ENCODE data around the gene MARCHF4. TPM values are rescaled to one million over a fixed set of nuclear protein-coding genes. Genes with fewer than 3 reads are reported as not detected.

MARCHF4 gene
- total RNA-seq, 1 experiment from 2014 or later, result not detected

DNA sequence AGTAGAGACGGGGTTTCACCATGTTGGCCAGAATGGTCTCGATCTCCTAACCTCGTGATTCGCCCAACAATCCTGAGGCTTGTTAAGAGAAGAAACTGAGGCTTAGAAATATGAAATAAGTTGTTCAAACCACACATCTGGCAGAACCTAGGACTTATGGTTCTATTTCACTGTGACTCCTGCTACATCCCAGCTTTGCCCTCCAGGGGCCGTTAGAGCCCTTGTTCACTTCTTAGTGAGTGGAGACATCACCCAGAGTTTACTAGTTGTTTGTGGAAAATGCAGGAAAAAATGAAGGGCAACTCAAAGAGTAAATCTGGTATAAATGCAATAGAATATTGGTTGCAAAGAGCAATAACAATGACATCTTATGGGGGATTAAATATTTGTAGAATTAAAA lies 43.9 kb downstream of the MARCHF4 start:
- no peaks in the 10 kb centered on the region for H3K79me2 ChIP-seq (ENCODE audit: insufficient read depth, low read length)
- BruUV-seq (replicated peaks), result no TSS peak
- H3K4me3 ChIP-seq (replicated peaks in 1 of 2; ENCODE audit: low read depth in 1 of 2, low read length in 2 of 2), result no peak overlapping the region
- H4K20me1 ChIP-seq (ENCODE audit: insufficient read depth), result no peaks in the 10 kb centered on the region
- peak; percentile 68 for ATAC-seq
- no peaks in the 10 kb centered on the region for H3K9me2 ChIP-seq (ENCODE audit: insufficient read depth)
- no peak overlapping the region for H3K27ac ChIP-seq (ENCODE audit: low read depth, low read length)
- no peak overlapping the region for H2AFZ ChIP-seq (ENCODE audit: low read depth, low read length, poor library complexity, severe bottlenecking)
- no peaks in the 10 kb centered on the region for H3K9me3 ChIP-seq (ENCODE audit: control insufficient read depth in 1 of 2, insufficient read depth in 1 of 2, low read depth in 1 of 2, low read length in 2 of 2)
- ChIA-PET RAD21 (ENCODE audit: low non-redundant PET in 1 of 2, low total read pairs in 2 of 2, uncharacterized antibody in 2 of 2, unreplicated experiment in 2 of 2) (no interaction called here), CTCF (interaction anchor here (1.6 kb wide), 1 partner anchor 12 kb away, joined by 5 read pairs; no protein-coding TSS in a partner anchor), POLR2A (no interaction called here)
- no peak overlapping the region for H3K4me2 ChIP-seq (ENCODE audit: low read length)
- H3K4me1 ChIP-seq (ENCODE audit: control insufficient read depth in 1 of 2, insufficient read depth in 2 of 2, low read length in 2 of 2), result no peaks in the 10 kb centered on the region
- no peak for DNase-seq (ENCODE audit: low read depth, low spot score)
- TF ChIP-seq EZH2 (IDR thresholded peaks at IDR 0.05), result no peak
- no peak for TF ChIP-seq ELF1 (IDR thresholded peaks at IDR 0.05; ENCODE audit: borderline replicate concordance, low read depth)
- no peak for TF ChIP-seq EZH2phosphoT487 (IDR thresholded peaks at IDR 0.05; ENCODE audit: borderline replicate concordance)
- TF ChIP-seq, protein P1, sequence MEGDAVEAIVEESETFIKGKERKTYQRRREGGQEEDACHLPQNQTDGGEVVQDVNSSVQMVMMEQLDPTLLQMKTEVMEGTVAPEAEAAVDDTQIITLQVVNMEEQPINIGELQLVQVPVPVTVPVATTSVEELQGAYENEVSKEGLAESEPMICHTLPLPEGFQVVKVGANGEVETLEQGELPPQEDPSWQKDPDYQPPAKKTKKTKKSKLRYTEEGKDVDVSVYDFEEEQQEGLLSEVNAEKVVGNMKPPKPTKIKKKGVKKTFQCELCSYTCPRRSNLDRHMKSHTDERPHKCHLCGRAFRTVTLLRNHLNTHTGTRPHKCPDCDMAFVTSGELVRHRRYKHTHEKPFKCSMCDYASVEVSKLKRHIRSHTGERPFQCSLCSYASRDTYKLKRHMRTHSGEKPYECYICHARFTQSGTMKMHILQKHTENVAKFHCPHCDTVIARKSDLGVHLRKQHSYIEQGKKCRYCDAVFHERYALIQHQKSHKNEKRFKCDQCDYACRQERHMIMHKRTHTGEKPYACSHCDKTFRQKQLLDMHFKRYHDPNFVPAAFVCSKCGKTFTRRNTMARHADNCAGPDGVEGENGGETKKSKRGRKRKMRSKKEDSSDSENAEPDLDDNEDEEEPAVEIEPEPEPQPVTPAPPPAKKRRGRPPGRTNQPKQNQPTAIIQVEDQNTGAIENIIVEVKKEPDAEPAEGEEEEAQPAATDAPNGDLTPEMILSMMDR (IDR thresholded peaks at IDR 0.05 in 2 of 3, conservative IDR thresholded peaks at IDR 0.05 in 1 of 3; ENCODE audit: borderline replicate concordance in 1 of 3, insufficient read depth in 1 of 3, low read depth in 2 of 3, low read length in 2 of 3), result peak; percentile 15 to 25 (median 18); a peak in 1 of 6 replicates
- TF ChIP-seq CEBPB (IDR thresholded peaks at IDR 0.05; ENCODE audit: low read depth), result no peak
- TF ChIP-seq CBX3 (IDR thresholded peaks at IDR 0.05; ENCODE audit: low read depth), result no peak
- TF ChIP-seq RAD21 (IDR thresholded peaks at IDR 0.05; ENCODE audit: low read depth), result peak; percentile 46
- H3K9ac ChIP-seq (ENCODE audit: low read length), result no peak overlapping the region
- intact Hi-C loops (cut with micrococcal nuclease), result no loop called here
- no peaks in the 10 kb centered on the region for H3K36me3 ChIP-seq (ENCODE audit: control insufficient read depth in 1 of 2, insufficient read depth in 2 of 2, low read length in 2 of 2)
- no peaks in the 10 kb centered on the region; the same call in 1 of the 2 replicates for H3K27me3 ChIP-seq (ENCODE audit: insufficient read depth, low read length)

DNA sequence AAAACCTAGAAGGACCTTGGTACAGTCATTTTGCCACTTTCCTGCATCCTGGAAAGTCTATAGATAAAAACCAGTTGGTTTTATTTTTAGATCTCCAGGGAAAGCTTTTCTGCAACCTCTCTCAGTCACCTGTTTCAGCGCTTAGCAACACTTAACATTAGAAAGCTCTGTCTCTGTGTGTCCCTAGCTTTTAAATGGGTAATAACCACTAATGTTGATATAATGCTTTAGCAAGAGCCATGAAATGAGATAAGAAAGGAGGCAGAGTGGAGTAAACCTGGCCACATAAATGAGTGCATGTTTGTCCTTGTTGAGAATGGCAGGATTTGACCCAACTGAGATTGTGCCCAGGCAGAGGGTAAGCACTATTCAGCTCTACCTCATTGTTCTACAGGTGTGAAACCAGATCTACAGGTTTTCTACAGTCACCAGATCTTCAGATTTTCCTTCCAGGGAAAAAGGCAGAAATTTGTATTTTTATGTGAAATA lies 44.8 kb downstream of the MARCHF4 start:
- no peaks in the 10 kb centered on the region for H3K79me2 ChIP-seq (ENCODE audit: insufficient read depth, low read length)
- intact Hi-C loops (cut with micrococcal nuclease), result no loop called here
- ATAC-seq (no peak), DNase-seq (ENCODE audit: low read depth, low spot score) (no peak)
- H3K9ac ChIP-seq (ENCODE audit: low read length), result no peak overlapping the region
- no TSS peak for BruUV-seq (replicated peaks)
- no peaks in the 10 kb centered on the region for H3K36me3 ChIP-seq (ENCODE audit: control insufficient read depth in 1 of 2, insufficient read depth in 2 of 2, low read length in 2 of 2)
- no peaks in the 10 kb centered on the region for H4K20me1 ChIP-seq (ENCODE audit: insufficient read depth)
- H3K4me2 ChIP-seq (ENCODE audit: low read length), result no peak overlapping the region
- H3K9me3 ChIP-seq (ENCODE audit: control insufficient read depth in 1 of 2, insufficient read depth in 1 of 2, low read depth in 1 of 2, low read length in 2 of 2), result no peaks in the 10 kb centered on the region
- H3K27me3 ChIP-seq (ENCODE audit: insufficient read depth, low read length), result no peaks in the 10 kb centered on the region; the same call in 1 of the 2 replicates
- no peak overlapping the region for H3K4me3 ChIP-seq (replicated peaks in 1 of 2; ENCODE audit: low read depth in 1 of 2, low read length in 2 of 2)
- ChIA-PET POLR2A (no interaction called here), RAD21 (ENCODE audit: low non-redundant PET in 1 of 2, low total read pairs in 2 of 2, uncharacterized antibody in 2 of 2, unreplicated experiment in 2 of 2) (no interaction called here), CTCF (interaction anchor here (1.6 kb wide), 1 partner anchor 12 kb away, joined by 5 read pairs; no protein-coding TSS in a partner anchor)
- H3K9me2 ChIP-seq (ENCODE audit: insufficient read depth), result no peaks in the 10 kb centered on the region
- H3K4me1 ChIP-seq (ENCODE audit: control insufficient read depth in 1 of 2, insufficient read depth in 2 of 2, low read length in 2 of 2), result no peaks in the 10 kb centered on the region
- no peak overlapping the region for H2AFZ ChIP-seq (ENCODE audit: low read depth, low read length, poor library complexity, severe bottlenecking)
- H3K27ac ChIP-seq (ENCODE audit: low read depth, low read length), result no peak overlapping the region
- TF ChIP-seq POLR2A (IDR thresholded peaks at IDR 0.05; ENCODE audit: borderline replicate concordance, extremely low read depth, insufficient read depth, insufficient read length) (no peak), RAD21 (IDR thresholded peaks at IDR 0.05; ENCODE audit: low read depth) (no peak), ZNF274 (IDR thresholded peaks at IDR 0.05; ENCODE audit: low read depth, low read length) (no peak), EZH2 (IDR thresholded peaks at IDR 0.05) (no peak), SRF (IDR thresholded peaks at IDR 0.05; ENCODE audit: low read depth) (no peak), FOSL1 (IDR thresholded peaks at IDR 0.05; ENCODE audit: low read depth) (no peak), ELF1 (IDR thresholded peaks at IDR 0.05; ENCODE audit: borderline replicate concordance, low read depth) (no peak)
- TF ChIP-seq, protein P1 (IDR thresholded peaks at IDR 0.05 in 2 of 3, conservative IDR thresholded peaks at IDR 0.05 in 1 of 3; ENCODE audit: borderline replicate concordance in 1 of 3, insufficient read depth in 1 of 3, low read depth in 2 of 3, low read length in 2 of 3), result no peak
- TF ChIP-seq, protein P2, sequence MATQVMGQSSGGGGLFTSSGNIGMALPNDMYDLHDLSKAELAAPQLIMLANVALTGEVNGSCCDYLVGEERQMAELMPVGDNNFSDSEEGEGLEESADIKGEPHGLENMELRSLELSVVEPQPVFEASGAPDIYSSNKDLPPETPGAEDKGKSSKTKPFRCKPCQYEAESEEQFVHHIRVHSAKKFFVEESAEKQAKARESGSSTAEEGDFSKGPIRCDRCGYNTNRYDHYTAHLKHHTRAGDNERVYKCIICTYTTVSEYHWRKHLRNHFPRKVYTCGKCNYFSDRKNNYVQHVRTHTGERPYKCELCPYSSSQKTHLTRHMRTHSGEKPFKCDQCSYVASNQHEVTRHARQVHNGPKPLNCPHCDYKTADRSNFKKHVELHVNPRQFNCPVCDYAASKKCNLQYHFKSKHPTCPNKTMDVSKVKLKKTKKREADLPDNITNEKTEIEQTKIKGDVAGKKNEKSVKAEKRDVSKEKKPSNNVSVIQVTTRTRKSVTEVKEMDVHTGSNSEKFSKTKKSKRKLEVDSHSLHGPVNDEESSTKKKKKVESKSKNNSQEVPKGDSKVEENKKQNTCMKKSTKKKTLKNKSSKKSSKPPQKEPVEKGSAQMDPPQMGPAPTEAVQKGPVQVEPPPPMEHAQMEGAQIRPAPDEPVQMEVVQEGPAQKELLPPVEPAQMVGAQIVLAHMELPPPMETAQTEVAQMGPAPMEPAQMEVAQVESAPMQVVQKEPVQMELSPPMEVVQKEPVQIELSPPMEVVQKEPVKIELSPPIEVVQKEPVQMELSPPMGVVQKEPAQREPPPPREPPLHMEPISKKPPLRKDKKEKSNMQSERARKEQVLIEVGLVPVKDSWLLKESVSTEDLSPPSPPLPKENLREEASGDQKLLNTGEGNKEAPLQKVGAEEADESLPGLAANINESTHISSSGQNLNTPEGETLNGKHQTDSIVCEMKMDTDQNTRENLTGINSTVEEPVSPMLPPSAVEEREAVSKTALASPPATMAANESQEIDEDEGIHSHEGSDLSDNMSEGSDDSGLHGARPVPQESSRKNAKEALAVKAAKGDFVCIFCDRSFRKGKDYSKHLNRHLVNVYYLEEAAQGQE (IDR thresholded peaks at IDR 0.05; ENCODE audit: low read depth), result no peak

Measured in HCT116 (cell line).